Esophagus squamous epithelium (tissue), 4 donors: ENCODE results near the gene C6orf62.
"Not testable (repeated sequence)": the region's sequence is repeated elsewhere in the genome, so short reads cannot be mapped to it uniquely, and the experiment has no call there.

Experiments used
- POLR2A ChIP-seq, 4 donors: fragments of 450-650 bp; IDR thresholded peaks; one replicate each; pipeline ENCODE4 v1.6.1; 2017; ENCODE audit warnings: antibody characterized with exemption in 4 of 4, mild to moderate bottlenecking in 4 of 4, moderate library complexity in 3 of 4
- TF ChIP-seq, protein P1 (sequence below), 6 experiments: fragments of 450-650 bp in 4 of 6; fragments of 200-600 bp in 2 of 6; sonication (generic) in 2 of 6; IDR thresholded peaks; one replicate each; pipeline ENCODE4 v1.5.1; 2016 to 2019; ENCODE audit warnings: antibody characterized with exemption in 6 of 6, mild to moderate bottlenecking in 4 of 6, moderate library complexity in 4 of 6

- TF ChIP-seq POLR2A (IDR thresholded peaks at IDR 0.05), result not testable (repeated sequence)
- TF ChIP-seq, protein P1, sequence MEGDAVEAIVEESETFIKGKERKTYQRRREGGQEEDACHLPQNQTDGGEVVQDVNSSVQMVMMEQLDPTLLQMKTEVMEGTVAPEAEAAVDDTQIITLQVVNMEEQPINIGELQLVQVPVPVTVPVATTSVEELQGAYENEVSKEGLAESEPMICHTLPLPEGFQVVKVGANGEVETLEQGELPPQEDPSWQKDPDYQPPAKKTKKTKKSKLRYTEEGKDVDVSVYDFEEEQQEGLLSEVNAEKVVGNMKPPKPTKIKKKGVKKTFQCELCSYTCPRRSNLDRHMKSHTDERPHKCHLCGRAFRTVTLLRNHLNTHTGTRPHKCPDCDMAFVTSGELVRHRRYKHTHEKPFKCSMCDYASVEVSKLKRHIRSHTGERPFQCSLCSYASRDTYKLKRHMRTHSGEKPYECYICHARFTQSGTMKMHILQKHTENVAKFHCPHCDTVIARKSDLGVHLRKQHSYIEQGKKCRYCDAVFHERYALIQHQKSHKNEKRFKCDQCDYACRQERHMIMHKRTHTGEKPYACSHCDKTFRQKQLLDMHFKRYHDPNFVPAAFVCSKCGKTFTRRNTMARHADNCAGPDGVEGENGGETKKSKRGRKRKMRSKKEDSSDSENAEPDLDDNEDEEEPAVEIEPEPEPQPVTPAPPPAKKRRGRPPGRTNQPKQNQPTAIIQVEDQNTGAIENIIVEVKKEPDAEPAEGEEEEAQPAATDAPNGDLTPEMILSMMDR (IDR thresholded peaks at IDR 0.05), result not testable (repeated sequence)
Measured at GRCh38 chr6:24678792-24679352, 40.1 kb downstream of the C6orf62 start.
